Measurements from ENCODE around the gene KLC3.

KLC3 gene

DNA sequence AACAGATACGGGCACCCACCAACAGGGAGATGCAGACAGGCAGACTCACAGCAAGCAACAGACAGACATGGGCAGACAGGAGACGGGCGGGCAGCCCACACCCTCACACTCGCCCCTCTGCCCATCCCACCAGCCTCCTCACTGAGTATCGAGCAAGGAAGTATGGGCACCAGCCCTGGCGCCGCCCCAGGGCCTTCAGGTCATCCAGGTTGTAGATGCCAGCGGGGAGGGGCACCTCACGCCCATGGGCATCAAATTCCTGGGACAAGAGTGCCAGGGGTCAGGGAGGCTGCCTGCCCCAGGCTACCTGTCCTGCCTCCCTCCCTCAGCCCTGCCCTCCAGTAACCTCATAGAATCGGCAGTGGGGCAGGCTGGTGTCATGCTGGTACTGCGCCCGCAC lies 24.1 kb downstream of the KLC3 start:
- TF ChIP-seq, protein P1, sequence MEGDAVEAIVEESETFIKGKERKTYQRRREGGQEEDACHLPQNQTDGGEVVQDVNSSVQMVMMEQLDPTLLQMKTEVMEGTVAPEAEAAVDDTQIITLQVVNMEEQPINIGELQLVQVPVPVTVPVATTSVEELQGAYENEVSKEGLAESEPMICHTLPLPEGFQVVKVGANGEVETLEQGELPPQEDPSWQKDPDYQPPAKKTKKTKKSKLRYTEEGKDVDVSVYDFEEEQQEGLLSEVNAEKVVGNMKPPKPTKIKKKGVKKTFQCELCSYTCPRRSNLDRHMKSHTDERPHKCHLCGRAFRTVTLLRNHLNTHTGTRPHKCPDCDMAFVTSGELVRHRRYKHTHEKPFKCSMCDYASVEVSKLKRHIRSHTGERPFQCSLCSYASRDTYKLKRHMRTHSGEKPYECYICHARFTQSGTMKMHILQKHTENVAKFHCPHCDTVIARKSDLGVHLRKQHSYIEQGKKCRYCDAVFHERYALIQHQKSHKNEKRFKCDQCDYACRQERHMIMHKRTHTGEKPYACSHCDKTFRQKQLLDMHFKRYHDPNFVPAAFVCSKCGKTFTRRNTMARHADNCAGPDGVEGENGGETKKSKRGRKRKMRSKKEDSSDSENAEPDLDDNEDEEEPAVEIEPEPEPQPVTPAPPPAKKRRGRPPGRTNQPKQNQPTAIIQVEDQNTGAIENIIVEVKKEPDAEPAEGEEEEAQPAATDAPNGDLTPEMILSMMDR (IDR thresholded peaks at IDR 0.05; ENCODE audit: low read depth, low read length, missing control alignments) = no peak
- no peak overlapping the region for H3K4me3 ChIP-seq (replicated peaks; ENCODE audit: low read depth, low read length)
- DNase-seq (ENCODE audit: extremely low read depth, low read depth) = no peak

DNA sequence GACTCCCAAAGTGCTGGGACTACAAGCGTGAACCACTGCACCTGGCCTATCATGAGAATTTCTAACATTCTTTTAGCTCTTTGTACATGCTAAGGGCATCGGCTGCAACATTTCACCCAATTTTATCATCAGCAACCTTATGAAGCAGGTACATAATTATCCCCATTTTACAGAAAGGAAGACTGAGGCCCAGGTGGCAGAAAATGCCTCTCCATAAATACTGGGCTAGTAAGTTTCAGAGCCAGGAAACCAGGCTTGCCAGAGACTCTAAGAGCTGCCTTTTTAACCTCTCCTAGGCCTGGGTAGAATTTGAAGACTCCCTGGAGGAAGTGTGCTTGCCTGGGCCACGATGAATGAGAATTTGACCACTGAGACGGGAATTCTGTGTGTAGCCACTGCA lies 27.6 kb downstream of the KLC3 start:
- TF ChIP-seq, protein P1 (IDR thresholded peaks at IDR 0.05; ENCODE audit: low read depth, low read length, missing control alignments) = no peak
- no peak overlapping the region for H3K4me3 ChIP-seq (replicated peaks; ENCODE audit: low read depth, low read length)
- DNase-seq (ENCODE audit: extremely low read depth, low read depth) = no peak

DNA sequence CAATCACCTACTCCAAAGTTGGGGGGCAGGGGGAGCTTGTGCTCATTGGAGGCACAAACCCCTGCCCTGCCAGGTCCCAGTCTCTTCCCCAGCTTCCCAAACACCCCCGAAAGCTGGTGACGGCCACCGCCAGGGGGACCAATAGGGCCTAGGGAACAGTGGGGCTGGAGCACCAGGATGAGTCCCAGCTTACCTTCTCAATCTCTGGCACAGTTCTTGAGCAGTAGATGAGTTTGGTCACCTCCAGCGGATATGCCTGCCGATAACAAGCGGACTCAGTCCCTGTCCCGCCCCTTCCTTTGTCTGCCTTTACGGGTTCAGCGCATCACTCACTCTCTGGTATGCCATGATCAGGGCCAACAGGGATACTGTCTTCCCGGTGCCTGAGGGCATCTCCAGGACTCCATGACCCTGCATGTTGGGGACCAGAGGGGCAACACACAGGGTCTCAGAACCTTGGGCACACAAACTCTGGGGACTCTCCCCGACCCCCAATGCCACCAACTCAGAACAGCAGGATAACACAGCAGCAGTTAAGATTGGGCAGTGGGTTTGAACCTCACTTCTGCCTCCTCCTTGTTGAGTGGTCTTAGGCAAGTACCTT lies 28.3 kb downstream of the KLC3 start:
- no peak for DNase-seq (ENCODE audit: extremely low read depth, low read depth)
- H3K4me3 ChIP-seq (replicated peaks; ENCODE audit: low read depth, low read length) = peak overlapping the region; percentile 86

DNA sequence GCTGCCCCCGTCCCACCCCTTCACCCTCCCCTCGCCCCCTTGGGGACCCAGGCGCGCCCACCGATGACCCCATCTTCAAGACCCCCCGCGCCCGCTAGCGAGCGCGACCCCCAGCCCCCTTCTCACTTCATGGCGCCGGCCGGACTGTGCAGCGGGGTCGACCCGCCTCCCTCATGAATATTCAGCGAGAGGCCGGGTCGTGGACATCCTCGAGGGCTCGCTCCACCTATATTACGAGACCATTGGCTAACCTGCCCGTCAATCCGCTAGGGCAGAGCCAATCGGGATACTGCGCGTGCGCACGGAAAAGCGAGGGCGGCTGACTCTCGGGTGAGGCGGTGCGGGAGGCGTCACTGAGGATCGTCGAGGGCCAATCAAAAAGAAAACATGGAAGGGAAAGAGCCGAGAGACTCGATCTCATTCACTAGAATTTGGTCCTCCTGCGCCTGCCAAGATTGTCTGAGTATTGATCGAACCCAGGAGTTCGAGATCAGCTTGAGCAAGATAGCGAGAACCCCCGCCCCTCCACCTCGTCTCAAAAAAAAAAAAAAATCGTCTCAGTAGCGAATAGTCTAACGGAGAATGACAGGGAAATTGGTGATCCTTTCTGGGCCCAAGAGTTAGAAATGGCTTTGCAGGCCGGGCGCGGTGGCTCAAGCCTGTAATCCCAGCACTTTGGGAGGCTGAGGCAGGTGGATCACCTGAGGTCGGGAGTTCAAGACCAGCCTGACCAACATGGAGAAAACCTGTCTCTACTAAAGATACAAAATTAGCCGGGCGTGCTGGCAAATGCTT lies 30.1 kb downstream of the KLC3 start, which contains the start of gene ERCC2:
Gene ERCC2 (minus strand): TSS at position 164 of the 795 bp plus-strand sequence. CDS start 33 bp downstream, at position 131.
- DNase-seq (ENCODE audit: extremely low read depth, low read depth) = peak; percentile 98
- peak within 1 kb of the TSS; percentile 86 for H3K4me3 ChIP-seq (replicated peaks; ENCODE audit: low read depth, low read length)
- TF ChIP-seq, protein P1 (IDR thresholded peaks at IDR 0.05; ENCODE audit: low read depth, low read length, missing control alignments) = no peak

More for the DNA sequence above, 28.3 kb downstream of the KLC3 start:
- TF ChIP-seq, protein P1 (IDR thresholded peaks at IDR 0.05; ENCODE audit: low read depth, low read length, missing control alignments) = no peak

DNA sequence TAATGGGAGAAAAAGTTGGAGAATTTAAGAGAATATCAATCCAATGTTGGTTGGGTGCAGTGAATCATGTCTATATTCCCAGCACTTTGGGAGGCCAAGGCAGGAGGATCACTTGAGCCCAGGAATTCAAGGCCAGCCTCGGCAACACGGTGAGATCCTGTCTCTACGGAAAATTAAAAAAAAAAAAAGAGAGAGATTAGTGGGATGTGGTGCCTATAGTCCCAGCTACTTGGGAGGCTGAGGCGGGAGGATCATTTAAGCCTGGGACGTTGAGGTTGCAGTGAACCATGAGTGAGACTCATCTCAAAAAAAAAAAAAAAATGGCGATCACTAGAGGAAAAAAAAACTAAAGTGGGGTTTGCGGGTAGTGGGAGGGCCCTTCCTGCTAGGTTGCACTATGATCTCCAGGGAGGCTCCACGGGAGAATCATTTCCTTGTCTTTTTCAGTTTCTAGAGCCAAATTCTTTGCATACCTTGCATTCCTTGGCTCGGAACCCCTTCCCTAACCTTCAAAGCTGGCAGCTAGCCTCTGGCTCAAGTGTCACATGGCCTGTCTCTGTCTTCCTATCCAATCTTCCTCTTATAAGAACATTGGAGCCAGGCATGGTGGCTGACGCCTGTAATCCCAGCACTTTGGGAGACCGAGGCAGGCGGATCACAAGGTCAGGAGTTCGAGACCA lies 35.6 kb downstream of the KLC3 start:
- DNase-seq (ENCODE audit: extremely low read depth, low read depth) = peak; percentile 64
- TF ChIP-seq, protein P1 (IDR thresholded peaks at IDR 0.05; ENCODE audit: low read depth, low read length, missing control alignments) = no peak
- H3K4me3 ChIP-seq (replicated peaks; ENCODE audit: low read depth, low read length) = no peak overlapping the region

DNA sequence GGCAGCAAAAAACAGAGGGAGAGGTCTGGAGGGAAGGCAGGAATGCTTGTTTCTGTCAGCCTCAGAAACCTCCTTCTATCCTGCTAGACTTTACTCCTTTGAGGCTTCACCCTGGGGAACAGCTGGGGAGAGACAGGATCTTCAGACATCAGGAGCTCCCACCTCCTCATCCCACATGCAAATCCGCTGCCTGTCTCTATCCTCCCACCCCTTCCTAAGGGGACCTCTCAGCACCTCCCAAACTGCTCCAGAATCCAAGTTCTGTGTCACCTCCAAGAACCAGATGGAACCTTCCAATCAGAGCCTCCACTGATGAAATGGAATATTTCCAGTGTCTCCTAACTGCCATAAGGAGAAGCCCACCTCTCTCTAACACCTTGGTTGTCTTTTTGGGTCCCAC lies 39.6 kb downstream of the KLC3 start:
- TF ChIP-seq, protein P1 (IDR thresholded peaks at IDR 0.05; ENCODE audit: low read depth, low read length, missing control alignments) = no peak
- DNase-seq (ENCODE audit: extremely low read depth, low read depth) = no peak
- no peak overlapping the region for H3K4me3 ChIP-seq (replicated peaks; ENCODE audit: low read depth, low read length)
